CD4-positive, alpha-beta memory T cell (primary cell): ENCODE measurements around the gene NEDD9. TPM values are rescaled to one million over a fixed set of nuclear protein-coding genes. Genes with fewer than 3 reads are reported as not detected.

ENCODE experiments used
- CTCF ChIA-PET: fragments of 350-600 bp; sonication (Branson Sonifier 250); formaldehyde crosslinking; loops from one replicate; lab custom pipeline; 2021; ENCODE audit warnings: inconsistent platforms; ENCODE audit not compliant: partially characterized antibody; lab: Charles Lee
- POLR2A ChIA-PET: fragments of 350-600 bp; sonication (Branson Sonifier 250); formaldehyde crosslinking; loops from one replicate; lab custom pipeline; 2021; ENCODE audit not compliant: partially characterized antibody; lab: Charles Lee
- DNase-seq, 5 donors: peaks; one replicate each; pipeline versions ENCODE4 v3.0.0 to v3.0.0-alpha.2; 2020 to 2022; ENCODE audit warnings: mixed read lengths in 1 of 5
- H3K27ac ChIP-seq: one replicate; pipeline ENCODE4 v1.7.0; 2013; ENCODE audit warnings: low read depth, low read length
- H3K27me3 ChIP-seq: 2 replicates; pipeline ENCODE4 v1.7.0; 2013; ENCODE audit warnings: mild to moderate bottlenecking, low read length, moderate library complexity; ENCODE audit not compliant: insufficient read depth
- H3K36me3 ChIP-seq: 2 replicates; pipeline ENCODE4 v1.7.0; 2013; ENCODE audit warnings: mild to moderate bottlenecking, low read length, moderate library complexity; ENCODE audit not compliant: insufficient read depth
- H3K4me1 ChIP-seq: 2 replicates; pipeline ENCODE4 v1.7.0; 2013; ENCODE audit warnings: mild to moderate bottlenecking, low read length, moderate library complexity; ENCODE audit not compliant: insufficient read depth
- H3K4me3 ChIP-seq, 2 donors: one replicate each; pipeline ENCODE4 v1.7.0; 2013; ENCODE audit warnings: low read length in 2 of 2, mild to moderate bottlenecking in 1 of 2
- H3K9me3 ChIP-seq, 2 donors: one replicate each; pipeline ENCODE4 v1.7.0; 2013; ENCODE audit warnings: low read length in 2 of 2, control low read depth in 1 of 2; ENCODE audit not compliant: control insufficient read depth in 1 of 2
- H3K27ac Mint-ChIP-seq, 7 donors: one replicate each; pipeline ENCODE4 v1.8.0; 2020 to 2021; ENCODE audit warnings: mixed read lengths in 7 of 7, mild to moderate bottlenecking in 6 of 7, inconsistent platforms in 3 of 7, moderate library complexity in 3 of 7
- H3K27me3 Mint-ChIP-seq, 2 donors: one replicate each; pipeline ENCODE4 v1.8.0; 2020 to 2021; ENCODE audit warnings: mixed read lengths in 2 of 2
- H3K36me3 Mint-ChIP-seq, 2 donors: one replicate each; pipeline ENCODE4 v1.8.0; 2020 to 2021; ENCODE audit warnings: mixed read lengths in 2 of 2, inconsistent platforms in 1 of 2, mild to moderate bottlenecking in 1 of 2
- H3K4me1 Mint-ChIP-seq, 4 donors: one replicate each; pipeline ENCODE4 v1.8.0; 2020 to 2021; ENCODE audit warnings: mixed read lengths in 4 of 4, mild to moderate bottlenecking in 1 of 4
- H3K4me3 Mint-ChIP-seq, 8 donors: one replicate each; pipeline ENCODE4 v1.8.0; 2020 to 2021; ENCODE audit warnings: mixed read lengths in 8 of 8, mild to moderate bottlenecking in 7 of 8, moderate library complexity in 6 of 8, inconsistent platforms in 3 of 8
- H3K9me3 Mint-ChIP-seq, 8 donors: one replicate each; pipeline ENCODE4 v1.8.0; 2020 to 2021; ENCODE audit warnings: mixed read lengths in 8 of 8, mild to moderate bottlenecking in 5 of 8, inconsistent platforms in 3 of 8, moderate library complexity in 1 of 8
- intact Hi-C: fragments of 100-400 bp; cut with micrococcal nuclease; formaldehyde crosslinking; loops from one replicate; pipeline ENCODE4 v1.15.1; 2023
- polyA plus RNA-seq, 2 donors: library from polyadenylated mRNA; unstranded; fragments of 300-500 nt; fragmentation: Illumina TruSeq; gene quantifications; one replicate each; pipeline ENCODE4 v1.2.3, GENCODE V29; 2021
- total RNA-seq, 2 experiments: library from RNA; stranded (reverse); gene quantifications; one replicate each; pipeline ENCODE4 v1.2.3, GENCODE V29; 2021

Gene NEDD9
- total and polyA plus RNA-seq, 4 experiments from 2014 or later, result 17.2 to 47.4 (median 40.6) TPM

DNA sequence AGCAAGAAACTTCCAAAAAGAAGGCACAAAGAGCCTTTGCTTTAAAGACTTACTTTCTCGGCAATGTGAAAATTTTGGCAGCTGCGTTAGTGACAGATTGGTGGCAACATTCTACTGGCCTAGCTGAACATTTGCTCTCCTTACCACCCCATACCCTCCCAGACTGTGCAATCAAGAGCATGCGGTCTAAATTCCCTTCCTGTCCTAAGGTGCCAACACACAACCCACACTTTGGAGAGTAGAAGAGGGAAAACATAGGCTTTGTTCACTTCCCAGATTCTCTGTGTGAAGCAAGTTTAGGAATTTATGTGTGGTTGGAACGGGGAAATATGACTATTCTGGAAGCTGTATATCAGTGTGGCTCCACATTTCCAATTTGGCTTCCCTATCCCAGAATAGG is 29.8 kb upstream of the NEDD9 start:
- peaks cover 0 to 5% (median 0%) of the 10 kb centered on the region in 8 donors for H3K9me3 Mint-ChIP-seq
- H3K27ac ChIP-seq, result no peak overlapping the region
- no peak overlapping the region for H3K4me3 ChIP-seq
- H3K36me3 ChIP-seq, result no peaks in the 10 kb centered on the region
- no peak overlapping the region for H3K4me3 Mint-ChIP-seq
- POLR2A ChIA-PET, result interaction anchor here (1.1 to 1.4 kb wide), 2 partner anchors 15 to 32 kb away, joined by 3 read pairs; no protein-coding TSS in a partner anchor
- CTCF ChIA-PET, result interaction anchor here (1.2 to 2.3 kb wide), 3 partner anchors 8 to 120 kb away, joined by 3 to 5 read pairs (median 3); no protein-coding TSS in a partner anchor
- DNase-seq, result no peak
- H3K27me3 Mint-ChIP-seq, result no peaks in the 10 kb centered on the region
- no peaks in the 10 kb centered on the region for H3K27me3 ChIP-seq
- peaks cover 6 to 19% of the 10 kb centered on the region in 2 donors for H3K36me3 Mint-ChIP-seq
- peak overlapping the region in 6 of 7 donors; percentile 10 to 91 (median 46) for H3K27ac Mint-ChIP-seq
- peaks cover 50 to 84% (median 65%) of the 10 kb centered on the region in 4 donors for H3K4me1 Mint-ChIP-seq
- intact Hi-C loops, result no loop called here
- peaks cover 54% of the 10 kb centered on the region for H3K4me1 ChIP-seq
- no peaks in the 10 kb centered on the region for H3K9me3 ChIP-seq

GRCh38 chr6:11260249-11261038 is 28.0 kb upstream of the NEDD9 start:
- CTCF ChIA-PET, result interaction anchor here (1.1 kb wide), 1 partner anchor 14 kb away, joined by 3 read pairs; no protein-coding TSS in a partner anchor

GRCh38 chr6:11258260-11259237 is 26.1 kb upstream of the NEDD9 start:
- Mint-ChIP-seq H3K9me3 (no peaks in the 10 kb centered on the region), H3K27ac (peak overlapping the region; percentile 63 to 96 (median 88)), H3K4me3 (peak overlapping the region; percentile 3 to 65 (median 46)), H3K27me3 (no peaks in the 10 kb centered on the region), H3K36me3 (peaks cover 4 to 23% of the 10 kb centered on the region in 2 donors), H3K4me1 (peaks cover 55 to 86% (median 69%) of the 10 kb centered on the region in 4 donors)
- POLR2A ChIA-PET, result interaction anchor here (0.6 to 2.0 kb wide), 10 partner anchors 13 to 123 kb away, joined by 3 to 25 read pairs (median 5); partner anchors contain the start of gene NEDD9
- Histone ChIP-seq H3K4me3 (no peak overlapping the region), H3K9me3 (no peaks in the 10 kb centered on the region), H3K4me1 (peaks cover 62% of the 10 kb centered on the region), H3K27me3 (no peaks in the 10 kb centered on the region), H3K27ac (peak overlapping the region; percentile 38), H3K36me3 (no peaks in the 10 kb centered on the region)
- intact Hi-C loops, result loop anchor here (1.0 to 5.0 kb wide), 3 partner anchors 18 to 59 kb away; partner anchors contain the start of gene NEDD9
- peak; percentile 54 to 70 (median 66) for DNase-seq
- CTCF ChIA-PET, result interaction anchor here (1.1 kb wide), 2 partner anchors 26 to 28 kb away, joined by 3 read pairs; partner anchors contain the start of gene NEDD9

More at GRCh38 chr6:11260249-11261038, 28.0 kb upstream of the NEDD9 start:
- Mint-ChIP-seq H3K27me3 (no peaks in the 10 kb centered on the region), H3K36me3 (peaks cover 3 to 15% of the 10 kb centered on the region in 2 donors), H3K9me3 (peaks cover 0 to 1% (median 0%) of the 10 kb centered on the region in 8 donors), H3K4me3 (peak overlapping the region in 4 of 8 donors; percentile 7 to 55 (median 45)), H3K27ac (peak overlapping the region; percentile 58 to 91 (median 75)), H3K4me1 (peaks cover 62 to 96% (median 75%) of the 10 kb centered on the region in 4 donors)
- Histone ChIP-seq H3K4me1 (peaks cover 70% of the 10 kb centered on the region), H3K4me3 (no peak overlapping the region), H3K27ac (peak overlapping the region; percentile 8), H3K27me3 (no peaks in the 10 kb centered on the region), H3K9me3 (no peaks in the 10 kb centered on the region), H3K36me3 (no peaks in the 10 kb centered on the region)
- POLR2A ChIA-PET, result interaction anchor here (0.7 to 0.9 kb wide), 2 partner anchors 121 to 837 kb away, joined by 3 read pairs; no protein-coding TSS in a partner anchor
- intact Hi-C loops, result no loop called here
- DNase-seq, result no peak

DNA sequence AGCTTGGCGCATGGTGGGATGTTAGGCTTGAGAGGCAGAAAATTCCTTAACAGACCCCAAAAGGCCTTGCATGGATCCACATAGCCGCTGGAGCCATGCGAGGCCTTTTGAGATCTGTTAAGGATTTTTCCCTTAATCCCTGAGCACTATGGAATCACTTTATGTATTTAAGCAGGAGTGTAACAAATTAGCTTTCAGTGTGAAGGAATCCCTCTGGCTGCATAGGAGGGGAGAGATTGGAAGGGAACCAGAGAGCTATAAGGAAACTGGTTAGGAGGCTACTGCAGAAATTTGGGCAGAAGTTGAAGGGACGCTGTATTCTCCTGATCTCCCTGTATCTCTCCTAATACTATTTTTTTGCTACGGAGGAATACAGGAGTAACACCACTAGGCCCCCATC is 23.1 kb upstream of the NEDD9 start:
- H3K27ac ChIP-seq, result no peak overlapping the region
- no peaks in the 10 kb centered on the region for H3K27me3 ChIP-seq
- no peak for DNase-seq
- Mint-ChIP-seq H3K27ac (peak overlapping the region in 3 of 7 donors; percentile 74 to 80 (median 75)), H3K4me1 (peaks cover 43 to 58% (median 49%) of the 10 kb centered on the region in 4 donors), H3K27me3 (no peaks in the 10 kb centered on the region), H3K36me3 (peaks cover 18 to 32% of the 10 kb centered on the region in 2 donors), H3K4me3 (peak overlapping the region in 1 of 8 donors; percentile 3), H3K9me3 (no peaks in the 10 kb centered on the region)
- no peaks in the 10 kb centered on the region for H3K9me3 ChIP-seq
- no peaks in the 10 kb centered on the region for H3K36me3 ChIP-seq
- no peak overlapping the region for H3K4me3 ChIP-seq
- POLR2A ChIA-PET, result interaction anchor here (1.6 kb wide), 1 partner anchor 127 kb away, joined by 5 read pairs; no protein-coding TSS in a partner anchor
- CTCF ChIA-PET, result no interaction called here
- H3K4me1 ChIP-seq, result peaks cover 49% of the 10 kb centered on the region
- intact Hi-C loops, result loop anchor here (5.0 kb wide), 1 partner anchor 62 kb away; no protein-coding TSS in a partner anchor

GRCh38 chr6:11253594-11253993 is 21.1 kb upstream of the NEDD9 start:
- DNase-seq, result no peak
- Mint-ChIP-seq H3K27me3 (no peaks in the 10 kb centered on the region), H3K4me1 (peaks cover 30 to 38% (median 34%) of the 10 kb centered on the region in 4 donors), H3K4me3 (no peak overlapping the region), H3K36me3 (peaks cover 29 to 47% of the 10 kb centered on the region in 2 donors), H3K27ac (no peak overlapping the region), H3K9me3 (peaks cover 0 to 4% (median 0%) of the 10 kb centered on the region in 8 donors)
- Histone ChIP-seq H3K4me1 (peaks cover 29% of the 10 kb centered on the region), H3K36me3 (no peaks in the 10 kb centered on the region), H3K27me3 (no peaks in the 10 kb centered on the region), H3K4me3 (no peak overlapping the region), H3K27ac (no peak overlapping the region), H3K9me3 (no peaks in the 10 kb centered on the region)
- ChIA-PET POLR2A (interaction anchor here (0.6 kb wide), 1 partner anchor 24 kb away, joined by 3 read pairs; no protein-coding TSS in a partner anchor), CTCF (interaction anchor here (1.2 kb wide), 2 partner anchors 10 to 24 kb away, joined by 3 to 4 read pairs; no protein-coding TSS in a partner anchor)
- intact Hi-C loops, result no loop called here

DNA sequence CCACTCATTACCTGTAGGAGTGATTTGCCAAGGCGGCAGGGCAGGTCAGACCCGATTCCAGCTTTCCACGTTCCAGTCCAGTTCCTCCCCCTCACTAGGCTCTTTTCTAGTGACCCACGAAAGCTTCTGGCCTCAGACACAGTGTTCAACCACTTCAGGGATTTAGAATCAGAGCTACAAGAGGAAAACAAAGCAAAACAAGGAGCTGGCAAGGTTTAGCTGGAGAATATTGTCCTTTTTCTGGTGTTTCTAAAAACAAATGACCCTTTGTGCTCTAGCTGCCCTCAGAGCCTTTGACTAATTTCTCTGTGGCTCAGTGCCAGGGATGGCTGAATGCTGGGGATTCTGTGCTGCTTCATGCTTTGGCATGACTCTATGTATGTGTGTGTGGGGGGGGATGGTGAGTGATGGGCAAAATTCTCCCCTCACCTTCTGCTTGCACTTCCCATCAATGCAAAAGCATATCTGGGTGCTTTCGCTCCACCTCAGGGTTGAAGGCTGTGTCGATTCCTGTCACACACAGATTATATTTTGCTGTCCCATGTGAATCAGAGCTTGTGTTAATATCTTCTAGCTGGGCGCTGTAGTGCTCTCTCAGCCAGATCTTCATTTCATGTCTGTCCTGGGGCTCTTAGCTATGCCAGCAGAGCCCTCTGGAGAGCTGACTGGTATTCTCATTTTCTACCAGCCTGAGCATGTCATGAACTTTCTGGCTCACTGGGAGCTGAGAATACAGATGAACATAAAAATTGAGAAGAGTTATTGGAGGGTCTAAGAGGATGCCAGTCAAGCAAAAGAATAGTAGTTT is 19.3 kb upstream of the NEDD9 start:
- no peaks in the 10 kb centered on the region for H3K27me3 ChIP-seq
- Mint-ChIP-seq H3K4me3 (no peak overlapping the region), H3K9me3 (peaks cover 0 to 4% (median 0%) of the 10 kb centered on the region in 8 donors), H3K27me3 (no peaks in the 10 kb centered on the region), H3K4me1 (peaks cover 12 to 21% (median 17%) of the 10 kb centered on the region in 4 donors), H3K27ac (no peak overlapping the region), H3K36me3 (peaks cover 37 to 65% of the 10 kb centered on the region in 2 donors)
- no peaks in the 10 kb centered on the region for H3K36me3 ChIP-seq
- intact Hi-C loops, result no loop called here
- ChIA-PET CTCF (interaction anchor here (0.8 to 0.9 kb wide), 3 partner anchors 10 to 80 kb away, joined by 3 read pairs; no protein-coding TSS in a partner anchor), POLR2A (interaction anchor here (1.9 kb wide), 1 partner anchor 19 kb away, joined by 4 read pairs; the partner anchor contains the start of gene NEDD9)
- no peak overlapping the region for H3K27ac ChIP-seq
- no peak for DNase-seq
- no peak overlapping the region for H3K4me3 ChIP-seq
- no peaks in the 10 kb centered on the region for H3K9me3 ChIP-seq
- peaks cover 11% of the 10 kb centered on the region for H3K4me1 ChIP-seq
